Lung (tissue), 12 donors: ENCODE measurements around the gene SIRT4. TPM values are rescaled to one million over a fixed set of nuclear protein-coding genes. Genes with fewer than 3 reads are reported as not detected.

Experiments used
- ATAC-seq: fragments of 200-7000 bp; cut with Tn5 transposase; one replicate; pipeline ENCODE4 v1.9.1; 2020; ENCODE audit warnings: moderate number of reproducible peaks; ENCODE audit not compliant: insufficient read depth, low FRiP score
- DNase-seq, 3 donors: peaks; one replicate each; pipeline ENCODE4 v3.0.0-alpha.2; 2013 to 2017
- H3K27ac ChIP-seq, 2 donors: one replicate each; pipeline ENCODE4 v1.5.1; 2013; ENCODE audit warnings: mild to moderate bottlenecking in 2 of 2, moderate library complexity in 2 of 2, control low read depth in 1 of 2, inconsistent platforms in 1 of 2, low read depth in 1 of 2, low read length in 1 of 2
- H3K27me3 ChIP-seq, 3 donors: one replicate each; pipeline ENCODE4 v1.5.1; 2013; ENCODE audit warnings: low read length in 2 of 3; ENCODE audit not compliant: control insufficient read depth in 3 of 3, insufficient read depth in 3 of 3
- H3K36me3 ChIP-seq, 4 donors: one replicate each; pipeline ENCODE4 v1.5.1; 2013; ENCODE audit warnings: low read length in 4 of 4, mild to moderate bottlenecking in 1 of 4, moderate library complexity in 1 of 4; ENCODE audit not compliant: control insufficient read depth in 4 of 4, insufficient read depth in 4 of 4
- H3K4me1 ChIP-seq, 5 donors: one replicate each; pipeline ENCODE4 v1.5.1; 2013; ENCODE audit warnings: low read length in 5 of 5, mild to moderate bottlenecking in 2 of 5, moderate library complexity in 1 of 5; ENCODE audit not compliant: control insufficient read depth in 5 of 5, insufficient read depth in 5 of 5
- H3K4me3 ChIP-seq: one replicate; pipeline ENCODE4 v1.5.1; 2013; ENCODE audit warnings: mild to moderate bottlenecking, control low read depth, moderate library complexity
- H3K9ac ChIP-seq, 2 donors: one replicate each; pipeline ENCODE4 v1.5.1; 2013; ENCODE audit warnings: low read length in 2 of 2, control low read depth in 1 of 2; ENCODE audit not compliant: insufficient read depth in 1 of 2
- H3K9me3 ChIP-seq, 4 donors: one replicate each; pipeline ENCODE4 v1.5.1; 2013; ENCODE audit warnings: low read length in 3 of 4, mild to moderate bottlenecking in 1 of 4, moderate library complexity in 1 of 4; ENCODE audit not compliant: control insufficient read depth in 4 of 4, insufficient read depth in 3 of 4
- WGBS, 2 donors: extraction: QIAGEN DNeasy Blood & Tissue Kit; methylation state at CpG; one replicate each; pipeline ENCODE4 v1.1.7; 2013; 5-methylcytosine and 5-hydroxymethylcytosine counted together
- polyA plus RNA-seq, 2 donors: library from polyadenylated mRNA; stranded (reverse); fragments of 200-250 nt; gene quantifications; one replicate each; pipeline ENCODE4 v1.2.1, GENCODE V29; 2013
- total RNA-seq, 2 donors: library from RNA; depleted of rRNA in 1 of 2; stranded (reverse); fragments of >200 nt in 1 of 2; gene quantifications; one replicate each; pipeline ENCODE4 v1.2.1, GENCODE V29; 2014 to 2021
- TF ChIP-seq, protein P1 (sequence below): IDR thresholded peaks from 2 replicates; pipeline ENCODE4 v1.5.1; 2012; ENCODE audit warnings: mild to moderate bottlenecking; ENCODE audit errors: control extremely low read depth, extremely low read depth
- donor health status: control.
- donor health status: control.
- donor health status: Bipolar disorder and iron deficiency.
- donor health status: healthy.
- donor health status: DM: yes; HTN: yes; CAD: no.

Gene SIRT4
- total and polyA plus RNA-seq, 4 donors = 0.95 to 5.9 (median 1.7) TPM

DNA sequence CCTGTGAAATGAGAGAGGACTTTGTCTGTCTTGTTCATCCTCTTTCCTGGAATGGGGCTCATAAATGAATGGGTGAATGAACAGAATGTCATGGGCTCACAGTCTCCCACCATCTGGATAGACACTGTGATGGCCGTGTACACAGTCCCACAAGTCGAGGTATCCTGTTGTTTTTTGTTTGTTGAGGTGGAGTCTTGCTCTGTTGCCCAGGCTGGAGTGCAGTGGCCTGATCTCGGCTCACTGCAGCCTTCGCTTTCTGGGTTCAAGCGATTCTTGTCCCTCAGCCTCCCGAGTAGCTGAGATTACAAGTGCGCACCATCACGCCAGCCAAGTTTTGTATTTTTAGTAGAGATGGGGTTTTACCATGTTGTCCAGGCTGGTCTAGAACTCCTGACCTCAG lies 41.6 kb downstream of the SIRT4 start:
- H3K4me3 ChIP-seq = no peak overlapping the region
- 87 to 93% methylated on average over 8 of the region's 8 CpGs for WGBS, 2 donors

DNA sequence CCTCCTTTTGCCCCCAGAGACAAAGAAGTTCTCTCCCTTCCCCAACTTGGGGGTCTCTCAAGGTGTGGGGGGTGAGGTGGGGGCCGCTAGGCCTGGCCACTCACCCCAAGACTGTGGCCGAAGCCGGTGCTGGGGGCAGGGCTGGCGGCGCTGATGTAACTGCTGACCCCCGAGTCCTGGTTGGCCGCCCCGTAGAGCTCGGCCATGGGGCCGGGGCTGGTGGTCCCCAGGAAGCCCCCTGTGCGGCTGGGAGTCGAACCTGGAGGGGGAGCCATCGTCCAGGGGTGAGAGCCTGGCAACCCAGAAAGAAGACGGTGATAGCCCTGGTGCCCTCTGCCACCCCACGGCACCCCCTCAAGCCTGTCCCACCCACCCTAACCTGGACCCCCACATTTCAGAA lies 43.9 kb downstream of the SIRT4 start:
- Histone ChIP-seq H3K4me1 (peaks cover 0 to 2% (median 0%) of the 10 kb centered on the region in 5 donors), H3K27ac (no peak overlapping the region), H3K9ac (no peak overlapping the region), H3K4me3 (no peak overlapping the region), H3K27me3 (no peaks in the 10 kb centered on the region), H3K36me3 (peaks cover 0 to 10% (median 4%) of the 10 kb centered on the region in 4 donors), H3K9me3 (peaks cover 0 to 2% (median 0%) of the 10 kb centered on the region in 4 donors)
- no peak for DNase-seq
- no peak for ATAC-seq
- TF ChIP-seq, protein P1, sequence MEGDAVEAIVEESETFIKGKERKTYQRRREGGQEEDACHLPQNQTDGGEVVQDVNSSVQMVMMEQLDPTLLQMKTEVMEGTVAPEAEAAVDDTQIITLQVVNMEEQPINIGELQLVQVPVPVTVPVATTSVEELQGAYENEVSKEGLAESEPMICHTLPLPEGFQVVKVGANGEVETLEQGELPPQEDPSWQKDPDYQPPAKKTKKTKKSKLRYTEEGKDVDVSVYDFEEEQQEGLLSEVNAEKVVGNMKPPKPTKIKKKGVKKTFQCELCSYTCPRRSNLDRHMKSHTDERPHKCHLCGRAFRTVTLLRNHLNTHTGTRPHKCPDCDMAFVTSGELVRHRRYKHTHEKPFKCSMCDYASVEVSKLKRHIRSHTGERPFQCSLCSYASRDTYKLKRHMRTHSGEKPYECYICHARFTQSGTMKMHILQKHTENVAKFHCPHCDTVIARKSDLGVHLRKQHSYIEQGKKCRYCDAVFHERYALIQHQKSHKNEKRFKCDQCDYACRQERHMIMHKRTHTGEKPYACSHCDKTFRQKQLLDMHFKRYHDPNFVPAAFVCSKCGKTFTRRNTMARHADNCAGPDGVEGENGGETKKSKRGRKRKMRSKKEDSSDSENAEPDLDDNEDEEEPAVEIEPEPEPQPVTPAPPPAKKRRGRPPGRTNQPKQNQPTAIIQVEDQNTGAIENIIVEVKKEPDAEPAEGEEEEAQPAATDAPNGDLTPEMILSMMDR = no peak
- WGBS, 2 donors = 92 to 98% methylated on average over 15 of the region's 15 CpGs

More for the DNA sequence above, 41.6 kb downstream of the SIRT4 start:
- no peak overlapping the region for H3K9ac ChIP-seq
- ATAC-seq = no peak
- H3K9me3 ChIP-seq = peaks cover 0 to 2% (median 0%) of the 10 kb centered on the region in 4 donors
- no peak for DNase-seq
- no peak overlapping the region for H3K27ac ChIP-seq
- H3K36me3 ChIP-seq = peaks cover 0 to 10% (median 4%) of the 10 kb centered on the region in 4 donors
- peaks cover 0 to 2% (median 0%) of the 10 kb centered on the region in 5 donors for H3K4me1 ChIP-seq
- H3K27me3 ChIP-seq = no peaks in the 10 kb centered on the region
- TF ChIP-seq, protein P1 = no peak

DNA sequence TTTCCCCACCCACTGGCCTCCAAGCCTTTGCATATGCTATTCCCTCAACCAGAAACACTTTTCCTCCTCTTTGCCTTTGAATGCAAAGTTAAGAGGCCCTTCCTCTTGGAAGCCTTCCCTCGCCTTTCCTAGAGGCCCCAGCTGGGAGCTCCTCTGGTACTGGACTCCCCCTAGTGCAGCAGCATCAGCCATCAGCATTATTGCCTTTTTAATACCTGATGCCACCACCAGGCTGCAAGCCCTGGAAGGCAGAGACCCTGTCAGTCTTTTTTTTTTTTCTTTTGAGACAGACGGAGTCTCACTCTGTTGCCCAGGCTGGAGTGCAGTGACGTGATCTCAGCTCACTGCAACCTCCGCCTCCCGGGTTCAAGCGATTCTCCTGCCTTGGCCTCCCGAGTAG lies 44.6 kb downstream of the SIRT4 start:
- H3K27ac ChIP-seq = no peak overlapping the region
- peaks cover 0 to 2% (median 0%) of the 10 kb centered on the region in 4 donors for H3K9me3 ChIP-seq
- ATAC-seq (no peak), DNase-seq (no peak)
- WGBS, 2 donors = 83 to 90% methylated on average over 7 of the region's 7 CpGs
- H3K36me3 ChIP-seq = peaks cover 0 to 10% (median 4%) of the 10 kb centered on the region in 4 donors
- TF ChIP-seq, protein P1 = no peak
- no peaks in the 10 kb centered on the region for H3K27me3 ChIP-seq
- H3K4me1 ChIP-seq = peaks cover 0 to 2% (median 0%) of the 10 kb centered on the region in 5 donors
- no peak overlapping the region for H3K4me3 ChIP-seq
- no peak overlapping the region for H3K9ac ChIP-seq

- no peak overlapping the region for H3K9ac ChIP-seq
- ATAC-seq (no peak), DNase-seq (no peak)
- H3K36me3 ChIP-seq = peaks cover 0 to 15% (median 4%) of the 10 kb centered on the region in 4 donors
- H3K27me3 ChIP-seq = no peaks in the 10 kb centered on the region
- H3K4me3 ChIP-seq = no peak overlapping the region
- H3K4me1 ChIP-seq = peaks cover 0 to 2% (median 0%) of the 10 kb centered on the region in 5 donors
- H3K27ac ChIP-seq = no peak overlapping the region
- 97% methylated on average over 11 of the region's 11 CpGs for WGBS, 2 donors
- peaks cover 0 to 2% (median 0%) of the 10 kb centered on the region in 4 donors for H3K9me3 ChIP-seq
- TF ChIP-seq, protein P1 = no peak
Observed at GRCh38 chr12:120347766-120348165, 45.6 kb downstream of the SIRT4 start.
